HG03159 (cell line): ENCODE measurements around the gene ADIRF.

Source experiments
- ATAC-seq: cut with Tn5 transposase; IDR thresholded peaks from one replicate; pipeline ENCODE4 v1.9.1; 2021; ENCODE audit warnings: mild to moderate bottlenecking, moderate library complexity; ENCODE audit not compliant: unreplicated experiment

ADIRF gene

GRCh38 chr10:86960003-86960862 is 8.0 kb upstream of the ADIRF start:
- ATAC-seq: peak; percentile 74

DNA sequence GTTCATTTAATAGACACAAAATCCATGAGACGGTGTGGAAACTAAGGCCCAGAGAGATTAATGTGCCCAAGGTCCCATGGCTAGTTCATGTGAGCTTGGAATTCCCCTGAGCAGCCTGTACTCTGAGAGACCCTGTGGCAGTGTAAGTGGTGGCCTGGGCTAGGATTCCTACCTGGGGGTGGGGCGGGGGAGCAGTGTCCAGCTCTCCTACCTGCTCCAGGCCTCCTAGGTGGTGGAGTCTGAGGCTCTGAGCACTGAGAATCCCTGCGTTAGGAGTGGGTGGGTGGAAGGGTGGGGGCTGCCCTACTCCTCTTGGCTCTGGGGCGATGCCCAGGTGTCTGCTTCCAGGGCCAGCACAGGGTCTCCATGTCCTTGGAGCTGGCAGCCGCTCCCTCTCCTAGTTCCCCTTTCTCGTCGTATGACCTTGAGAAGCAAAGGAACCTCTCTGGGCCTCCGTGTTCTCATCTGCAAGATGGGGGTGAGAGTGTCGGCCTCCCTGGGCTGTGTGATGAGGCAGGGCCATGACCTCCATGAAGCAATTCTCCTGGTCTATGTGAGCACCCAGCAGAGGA is 7.3 kb upstream of the ADIRF start:
- no peak for ATAC-seq

GRCh38 chr10:86961481-86962091 is 6.7 kb upstream of the ADIRF start:
- ATAC-seq: no peak

DNA sequence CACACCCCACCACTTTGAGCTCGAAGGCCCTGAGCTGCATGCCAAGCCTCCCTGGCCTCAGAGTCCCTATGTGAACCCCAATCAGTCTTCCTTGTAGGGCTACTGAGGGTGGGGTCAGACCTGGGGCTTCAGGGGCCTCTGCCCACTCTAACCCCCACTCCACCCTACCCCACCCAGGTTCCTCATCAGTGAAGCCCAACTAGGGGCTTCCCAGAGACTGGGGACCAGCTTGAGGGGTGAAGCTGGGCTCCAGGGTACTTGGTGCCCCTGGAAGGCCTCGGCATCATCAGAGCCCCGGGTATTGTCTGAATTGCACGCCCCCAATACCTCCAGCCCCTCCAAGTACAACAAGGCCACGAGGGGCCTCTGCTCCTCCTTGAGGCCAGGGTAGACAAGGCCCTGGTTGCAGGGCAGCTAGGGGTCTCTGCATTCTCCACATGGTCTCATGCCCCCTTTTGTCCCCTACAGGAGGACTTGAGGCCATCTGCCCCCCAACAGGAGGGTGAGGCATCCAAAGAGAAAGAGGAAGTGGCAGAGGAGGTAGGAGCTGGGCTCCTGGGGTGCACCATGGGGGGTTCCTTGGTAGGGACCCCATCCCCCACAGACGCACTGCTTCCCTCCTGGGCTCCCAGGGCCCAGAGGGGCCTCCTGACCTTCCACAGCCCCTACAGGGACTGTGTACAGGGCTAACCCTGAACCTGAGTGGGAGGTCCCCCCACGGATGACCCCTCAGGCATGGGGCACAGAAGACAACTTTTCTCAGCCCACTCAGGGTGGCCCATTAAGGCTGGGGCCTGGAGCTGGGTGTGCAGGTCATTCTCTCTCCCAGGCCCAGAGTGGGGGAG is 5.9 kb upstream of the ADIRF start:
- ATAC-seq: no peak

DNA sequence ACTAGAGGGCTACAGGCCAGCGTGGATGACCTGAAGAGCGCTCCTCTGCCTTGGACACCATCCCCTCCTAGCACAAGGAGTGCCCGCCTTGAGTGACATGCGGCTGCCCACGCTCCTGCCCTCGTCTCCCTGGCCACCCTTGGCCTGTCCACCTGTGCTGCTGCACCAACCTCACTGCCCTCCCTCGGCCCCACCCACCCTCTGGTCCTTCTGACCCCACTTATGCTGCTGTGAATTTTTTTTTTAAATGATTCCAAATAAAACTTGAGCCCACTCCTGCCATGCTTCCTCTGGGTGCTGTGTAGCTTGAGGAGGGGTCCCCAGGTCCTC is 5.3 kb upstream of the ADIRF start:
- ATAC-seq: no peak

DNA sequence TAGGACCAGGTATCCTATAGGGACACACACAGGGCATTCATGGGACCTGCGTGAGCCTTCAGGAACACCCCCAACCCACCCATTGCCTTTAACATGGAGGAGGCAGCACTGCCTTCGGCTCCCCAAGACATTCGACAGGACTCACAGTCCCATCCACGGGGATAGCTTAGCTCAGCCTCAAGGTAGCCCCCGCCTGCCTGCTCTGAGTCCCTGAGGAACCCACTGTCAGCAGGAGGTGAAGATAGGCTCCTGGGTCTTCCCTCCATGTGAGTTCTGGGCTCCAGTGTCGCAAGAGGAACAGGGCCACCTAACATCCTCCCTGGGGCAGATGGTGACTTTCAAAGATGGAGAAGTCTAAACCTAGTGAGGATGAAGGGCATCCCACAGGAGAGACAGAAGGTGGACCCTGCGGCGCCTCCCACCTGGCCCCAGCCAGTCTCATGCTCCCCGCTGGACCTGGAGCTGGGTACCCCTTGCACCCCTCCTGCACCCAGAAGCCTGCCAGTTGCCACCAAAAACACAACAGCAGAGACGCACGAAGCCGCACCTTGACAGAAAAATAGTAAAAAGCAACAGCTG is 4.9 kb upstream of the ADIRF start:
- no peak for ATAC-seq

DNA sequence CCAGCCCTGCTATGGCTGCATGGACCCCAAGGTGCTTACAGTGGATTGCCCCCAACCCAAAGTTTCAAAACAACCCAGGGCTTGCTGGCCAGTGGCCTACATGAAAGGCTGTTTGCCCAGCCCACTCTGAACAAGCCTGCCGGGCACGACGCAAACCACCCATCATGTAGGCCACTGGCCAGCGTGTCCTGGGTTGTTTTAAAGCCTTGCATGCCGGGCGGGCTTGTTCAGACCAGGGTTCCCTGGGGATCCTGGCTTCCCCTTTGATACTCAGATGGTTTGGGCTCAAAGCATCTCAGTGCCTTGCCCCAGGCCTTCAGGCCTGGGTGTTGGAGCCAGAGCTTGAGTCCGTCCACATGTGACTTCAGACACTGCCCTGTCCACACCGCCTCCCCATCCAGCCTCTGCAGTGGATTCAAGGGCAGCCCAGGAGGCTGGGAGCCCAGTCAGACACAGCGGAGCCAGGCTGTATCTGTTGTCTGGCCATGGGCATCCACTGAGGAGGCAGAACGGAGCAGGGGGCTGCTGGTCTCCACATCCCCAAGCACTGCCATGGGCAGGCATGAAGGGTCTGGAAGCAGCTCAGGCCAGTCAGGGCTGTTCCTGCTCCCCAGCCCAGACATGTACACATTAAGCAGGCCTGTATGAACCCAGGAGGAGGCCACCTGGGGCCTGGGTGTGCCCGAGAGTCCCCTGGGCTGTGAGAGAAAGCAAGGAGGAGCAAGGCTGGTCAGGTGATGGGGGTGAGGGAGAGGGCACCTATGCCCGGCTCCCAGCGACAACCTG is 4.0 kb upstream of the ADIRF start:
- no peak for ATAC-seq

GRCh38 chr10:86964847-86965190 is 3.5 kb upstream of the ADIRF start:
- no peak for ATAC-seq

DNA sequence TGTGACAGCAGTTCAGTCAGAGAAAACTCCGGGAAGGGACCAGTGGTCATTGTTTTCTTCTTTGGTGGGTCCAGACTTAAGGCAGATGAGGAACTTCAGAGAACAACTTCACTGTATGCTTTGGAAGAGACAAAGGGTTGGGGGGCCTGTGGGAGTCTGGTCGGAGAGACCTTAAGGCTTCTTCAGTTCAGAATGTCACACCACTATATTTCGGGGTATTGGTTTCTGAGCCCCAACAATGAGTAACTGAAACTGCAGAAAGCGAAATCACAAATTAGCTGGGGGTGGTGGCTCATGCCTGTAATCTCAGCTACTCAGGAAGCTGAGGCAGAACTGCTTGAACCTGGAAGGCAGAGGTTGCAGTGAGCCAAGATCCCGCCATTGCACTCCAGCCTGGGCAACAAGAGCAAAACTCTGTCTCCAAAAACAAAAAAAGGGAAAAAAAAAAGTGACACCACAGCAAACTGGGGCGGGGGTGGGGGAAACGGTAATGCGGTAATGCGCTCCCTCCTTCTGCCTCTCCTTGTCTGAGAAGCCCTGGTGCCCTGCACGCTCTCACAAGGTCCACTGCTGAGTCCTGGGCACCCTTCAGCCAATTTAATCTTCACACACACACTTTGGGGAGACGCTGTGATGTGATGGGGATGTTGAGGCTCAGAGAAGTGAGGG is 2.2 kb upstream of the ADIRF start:
- ATAC-seq: no peak

- no peak for ATAC-seq
These were observed 771 bp upstream of the ADIRF start for GRCh38 chr10:86967481-86967941.

DNA sequence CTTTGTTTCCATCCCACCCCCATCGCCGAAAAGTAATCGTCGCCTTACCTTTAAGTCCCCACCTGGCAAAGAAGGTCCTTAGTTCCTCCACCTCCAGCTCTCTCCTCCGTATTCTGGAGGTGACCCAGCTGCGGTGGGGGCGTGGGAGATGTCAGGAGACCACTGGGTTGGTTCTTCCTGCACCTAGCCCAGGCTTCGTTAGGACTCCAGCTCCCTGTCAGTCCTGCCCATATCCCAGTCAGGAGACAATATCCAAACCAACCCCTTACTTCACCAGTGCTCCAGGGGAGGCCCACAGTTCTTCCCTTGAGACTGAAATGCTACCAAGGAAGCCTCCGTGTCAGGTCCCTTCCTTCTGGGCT is 693 bp downstream of the ADIRF start:
- ATAC-seq: no peak

- no peak for ATAC-seq
These were observed 1.2 kb downstream of the ADIRF start for GRCh38 chr10:86969421-86970041.

- no peak for ATAC-seq
These were observed 2.1 kb downstream of the ADIRF start for GRCh38 chr10:86970162-86970981.

GRCh38 chr10:86970982-86971231 is 2.6 kb downstream of the ADIRF start:
- ATAC-seq: no peak

GRCh38 chr10:86971232-86971991 is 3.1 kb downstream of the ADIRF start:
- peak; percentile 72 for ATAC-seq

DNA sequence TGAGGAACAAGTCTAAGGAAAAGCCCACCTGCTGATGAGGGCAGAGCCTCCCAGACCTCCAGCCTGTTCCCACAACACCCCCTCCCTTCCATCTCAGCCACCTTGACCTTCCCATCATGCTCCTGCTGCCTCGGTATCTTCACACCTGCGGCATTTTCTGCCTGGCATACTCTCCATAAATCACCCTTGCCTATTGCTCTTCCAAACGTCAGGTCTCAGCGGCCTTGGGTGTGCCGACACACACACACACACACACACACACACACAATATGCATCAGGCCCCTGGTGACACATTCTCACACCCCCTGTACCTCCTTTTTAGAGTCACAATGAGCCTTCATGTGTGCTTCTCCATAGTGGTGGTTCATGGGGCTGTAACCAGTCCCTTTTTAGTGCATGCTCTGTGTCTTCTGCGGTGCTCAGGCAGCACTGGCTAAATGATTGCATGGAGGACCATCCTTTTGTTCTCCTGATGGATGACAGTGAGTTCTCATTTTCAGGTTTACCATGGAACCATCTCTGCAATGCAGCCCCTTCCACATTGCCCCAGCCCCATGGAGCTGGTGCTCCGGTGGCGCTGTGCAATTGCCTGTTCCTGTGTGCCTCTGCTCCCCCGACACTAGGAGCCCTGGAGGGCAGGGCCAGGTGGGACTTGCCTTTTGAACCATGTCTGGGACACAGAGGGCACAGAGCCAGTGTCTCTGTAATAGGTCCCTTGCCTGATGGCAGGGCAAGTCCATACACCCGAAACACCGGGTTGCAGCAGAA is 4.5 kb downstream of the ADIRF start:
- ATAC-seq: no peak

GRCh38 chr10:86974484-86974883 is 6.2 kb downstream of the ADIRF start:
- no peak for ATAC-seq
